ENCODE measurements around the gene AUTS2. TPM values are rescaled to one million over a fixed set of nuclear protein-coding genes. Genes with fewer than 3 reads are reported as not detected.

The AUTS2 gene
- total and polyA plus RNA-seq, 2 of the 8 experiments (the other 6 are each of a cell fraction or from before 2014, with no cell fraction given) = 25.9 to 101 TPM

DNA sequence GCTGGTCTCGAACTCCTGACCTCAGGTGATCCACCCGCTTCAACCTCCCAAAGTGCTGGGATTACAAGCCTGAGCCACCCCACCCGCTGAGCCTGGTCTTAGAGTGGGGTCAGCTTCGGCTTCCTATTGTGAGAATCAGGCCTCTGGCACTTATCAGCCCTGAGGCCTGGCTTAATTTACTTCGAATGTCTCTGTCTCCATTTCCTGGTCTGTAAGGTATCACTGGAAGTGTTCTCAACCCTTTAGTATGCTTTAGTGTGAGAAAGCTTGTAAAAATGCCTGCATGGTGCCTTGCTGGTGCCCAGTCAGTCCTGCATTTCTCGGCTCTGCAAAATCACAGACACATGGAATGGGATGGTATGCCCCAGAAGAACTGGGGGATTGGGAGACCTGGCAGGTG lies 862.3 kb downstream of the AUTS2 start:
- H3K4me3 ChIP-seq (ENCODE audit: extremely low read depth in 1 of 4, insufficient read depth in 2 of 4, low read depth in 3 of 4, low read length in 4 of 4) = no peak overlapping the region
- no peak overlapping the region for H4K8ac ChIP-seq (ENCODE audit: extremely low read depth, insufficient read depth, low read length)
- CTCF ChIA-PET (ENCODE audit: partially characterized antibody) = no interaction called here
- FAIRE-seq = no peak
- H3K27me3 ChIP-seq (replicated peaks in 1 of 4; ENCODE audit: control insufficient read depth in 3 of 4, extremely low read depth in 1 of 4, insufficient read depth in 3 of 4, low read length in 3 of 4) = no peaks in the 10 kb centered on the region
- POLR2A ChIA-PET (ENCODE audit: partially characterized antibody) = interaction anchor here (1.2 to 1.3 kb wide), 2 partner anchors 9 to 14 kb away, joined by 3 read pairs; no protein-coding TSS in a partner anchor
- no peaks in the 10 kb centered on the region for H3K79me2 ChIP-seq (ENCODE audit: control insufficient read depth in 1 of 2, insufficient read depth in 2 of 2, low read length in 2 of 2)
- H3K14ac ChIP-seq (ENCODE audit: insufficient read length) = no peak overlapping the region
- no peaks in the 10 kb centered on the region for H3K79me1 ChIP-seq (ENCODE audit: low read depth, low read length)
- no peak overlapping the region for H3K9ac ChIP-seq (replicated peaks in 1 of 4; ENCODE audit: extremely low read depth in 1 of 4, low read depth in 3 of 4, low read length in 3 of 4)
- H3K56ac ChIP-seq (replicated peaks; ENCODE audit: insufficient read length, low read depth, low read length) = no peak overlapping the region
- H2BK15ac ChIP-seq (ENCODE audit: low read length) = no peak overlapping the region
- no peak overlapping the region for H3K18ac ChIP-seq (ENCODE audit: extremely low read depth, low read length)
- DNase-seq (ENCODE audit: low read depth in 1 of 2, low spot score in 2 of 2) = no peak
- H3K4ac ChIP-seq (replicated peaks; ENCODE audit: insufficient read length, low read depth, low read length) = no peak overlapping the region
- H2BK5ac ChIP-seq (ENCODE audit: low read depth, low read length) = no peak overlapping the region
- no peak overlapping the region for H3K4me2 ChIP-seq (ENCODE audit: insufficient read depth in 1 of 2, low read depth in 2 of 2, low read length in 2 of 2)
- no peak overlapping the region for H4K5ac ChIP-seq (ENCODE audit: insufficient read length, low read depth, low read length)
- H2BK20ac ChIP-seq (ENCODE audit: low read length) = no peak overlapping the region
- 79% methylated on average over 6 of the region's 6 CpGs; no CpG with 5 or more reads in 1 of the 2 experiments for WGBS, 2 experiments (ENCODE audit: extremely low coverage in 1 of 2, insufficient coverage in 1 of 2, insufficient read length in 1 of 2, insufficient replicate concordance in 2 of 2, low coverage in 1 of 2, low lambda C conversion rate in 2 of 2, missing lambda C conversion rate in 1 of 2)
- no peak overlapping the region for H2BK120ac ChIP-seq (replicated peaks; ENCODE audit: low read depth, low read length)
- H3K4me1 ChIP-seq (replicated peaks in 1 of 4; ENCODE audit: control insufficient read depth in 3 of 4, insufficient read depth in 4 of 4, low read length in 3 of 4) = no peaks in the 10 kb centered on the region
- no peaks in the 10 kb centered on the region for H3K36me3 ChIP-seq (ENCODE audit: control insufficient read depth in 2 of 4, insufficient read depth in 4 of 4, low read length in 3 of 4)
- H4K20me1 ChIP-seq (replicated peaks in 1 of 2; ENCODE audit: control insufficient read depth in 1 of 2, insufficient read depth in 2 of 2, low read length in 2 of 2) = no peaks in the 10 kb centered on the region
- no peaks in the 10 kb centered on the region for H3K23me2 ChIP-seq (ENCODE audit: low read depth, low read length)
- no peak overlapping the region for H2BK12ac ChIP-seq (ENCODE audit: low read depth, low read length)
- H3K27ac ChIP-seq (ENCODE audit: low read depth, low read length) = no peak overlapping the region
- no peak overlapping the region for H2AFZ ChIP-seq (ENCODE audit: low read length)
- no peaks in the 10 kb centered on the region for H3K9me3 ChIP-seq (ENCODE audit: insufficient read depth in 2 of 2, low read depth in 1 of 2, low read length in 1 of 2)
- no peak overlapping the region for H2AK5ac ChIP-seq (ENCODE audit: low read depth, low read length)
- no peak overlapping the region for H3K23ac ChIP-seq (ENCODE audit: insufficient read length)
- H4K91ac ChIP-seq (replicated peaks; ENCODE audit: insufficient read length, low read length) = no peak overlapping the region
- TF ChIP-seq POLR2AphosphoS5 (IDR thresholded peaks at IDR 0.05; ENCODE audit: low read depth, low read length) = no peak
- no peak for TF ChIP-seq CBX5 (IDR thresholded peaks at IDR 0.05; ENCODE audit: low read depth, low read length)
- no peak for TF ChIP-seq NANOG (IDR thresholded peaks at IDR 0.05; ENCODE audit: insufficient read depth, low read depth, low read length, poor library complexity, severe bottlenecking)
- TF ChIP-seq HDAC2 (IDR thresholded peaks at IDR 0.05; ENCODE audit: borderline replicate concordance in 1 of 2, low read depth in 2 of 2, low read length in 2 of 2) = no peak
- no peak for TF ChIP-seq CBX8 (IDR thresholded peaks at IDR 0.05; ENCODE audit: borderline replicate concordance, low read depth, low read length)
- TF ChIP-seq POU5F1 (IDR thresholded peaks at IDR 0.05; ENCODE audit: low read depth, low read length) = no peak
- TF ChIP-seq FOSL1 (IDR thresholded peaks at IDR 0.05; ENCODE audit: insufficient read depth, low read depth, low read length) = no peak
- no peak for TF ChIP-seq TAF7 (optimal IDR thresholded peaks at IDR 0.05; ENCODE audit: borderline replicate concordance, low read depth, low read length)
- no peak for TF ChIP-seq YY1 (IDR thresholded peaks at IDR 0.05; ENCODE audit: low read depth, low read length)
- no peak for TF ChIP-seq SIN3A (conservative IDR thresholded peaks at IDR 0.05 in 1 of 2, IDR thresholded peaks at IDR 0.05 in 1 of 2; ENCODE audit: low read depth in 1 of 2, low read length in 2 of 2)
- TF ChIP-seq RBBP5 (IDR thresholded peaks at IDR 0.05; ENCODE audit: borderline replicate concordance, low read depth, low read length) = no peak
- TF ChIP-seq GABPA (IDR thresholded peaks at IDR 0.05; ENCODE audit: borderline replicate concordance, insufficient read depth, low read length) = no peak
- no peak for TF ChIP-seq KDM5A (IDR thresholded peaks at IDR 0.05; ENCODE audit: low read length)
